Hair follicle dermal papilla cell (primary cell): Measurements from ENCODE around the gene LMAN1. TPM values are rescaled to one million over a fixed set of nuclear protein-coding genes. Genes with fewer than 3 reads are reported as not detected.

Experiments used
- total RNA-seq: library from RNA; depleted of rRNA; stranded (reverse); fragments of >200 nt; gene quantifications from 2 replicates; pipeline ENCODE4 v1.2.3, GENCODE V29; 2012

The LMAN1 gene
- 163 and 219 TPM in 2 replicates for total RNA-seq

GRCh38 chr18:59358712-59359575, at the start of gene LMAN1:
LMAN1 (minus strand) TSS chr18:59359265; CDS start chr18:59359244, 21 bp downstream.

GRCh38 chr18:59318460-59319050, 40.5 kb downstream of the LMAN1 start, which contains the start of gene CPLX4:
CPLX4 (minus strand) TSS chr18:59318649; CDS start chr18:59318462, 187 bp downstream.

Other genes starting within 250 kb of the LMAN1 start
- gene SEC11C, start 219.4 kb downstream of the LMAN1 start, total RNA-seq = 4.2 and 8.1 TPM in 2 replicates
- gene GRP, start 139.1 kb downstream of the LMAN1 start, total RNA-seq = 0.61 TPM in 1 of 2 replicates, not detected in the other
- gene RAX, start 85.8 kb downstream of the LMAN1 start, total RNA-seq = not detected in 2 replicates
- 0.16 and 0.24 TPM in 2 replicates for gene CPLX4, start 40.6 kb downstream of the LMAN1 start, total RNA-seq